Tibial artery (tissue), 4 donors: ENCODE results near the gene MYBBP1A.

Source experiments
- DNase-seq, 2 donors: peaks; one replicate each; pipeline ENCODE4 v3.0.0-alpha.2; 2019
- H3K27ac ChIP-seq, 2 donors: fragments of 200-600 bp; sonication (generic) in 1 of 2; 1 replicate in 1 of 2; 2 replicates in 1 of 2; pipeline ENCODE4 v1.5.1; 2018 to 2019; ENCODE audit warnings: mild to moderate bottlenecking in 1 of 2
- H3K27me3 ChIP-seq, 2 donors: fragments of 200-600 bp; sonication (generic) in 1 of 2; one replicate each; pipeline versions ENCODE4 v1.5.1 to v1.6.0; 2016 to 2019
- H3K36me3 ChIP-seq, 3 donors: fragments of 200-600 bp; sonication (generic) in 2 of 3; one replicate each; pipeline ENCODE4 v1.5.1; 2016 to 2019; ENCODE audit warnings: mild to moderate bottlenecking in 2 of 3
- H3K4me1 ChIP-seq, 4 donors: fragments of 200-600 bp; sonication (generic) in 2 of 4; 1 replicate in 3 of 4; 2 replicates in 1 of 4; pipeline ENCODE4 v1.5.1; 2016 to 2019
- H3K4me3 ChIP-seq, 2 donors: fragments of 200-600 bp; sonication (generic) in 1 of 2; 1 replicate in 1 of 2; 2 replicates in 1 of 2; pipeline ENCODE4 v1.5.1; 2018 to 2019; ENCODE audit warnings: mild to moderate bottlenecking in 2 of 2
- H3K9me3 ChIP-seq, 3 donors: fragments of 200-600 bp; sonication (generic) in 1 of 3; one replicate each; pipeline ENCODE4 v1.5.1; 2016 to 2019
- intact Hi-C: fragments of 100-400 bp; cut with DNase I; formaldehyde crosslinking; loops from one replicate; pipeline ENCODE4 v1.15.0; 2023; ENCODE audit warnings: low total_unique reads
- TF ChIP-seq, protein P1 (sequence below), 2 experiments: fragments of 200-600 bp in 1 of 2; fragments of 450-650 bp in 1 of 2; IDR thresholded peaks; one replicate each; pipeline ENCODE4 v1.5.1; 2017 to 2019; ENCODE audit warnings: antibody characterized with exemption in 2 of 2, mild to moderate bottlenecking in 1 of 2, moderate library complexity in 1 of 2

The MYBBP1A gene

DNA sequence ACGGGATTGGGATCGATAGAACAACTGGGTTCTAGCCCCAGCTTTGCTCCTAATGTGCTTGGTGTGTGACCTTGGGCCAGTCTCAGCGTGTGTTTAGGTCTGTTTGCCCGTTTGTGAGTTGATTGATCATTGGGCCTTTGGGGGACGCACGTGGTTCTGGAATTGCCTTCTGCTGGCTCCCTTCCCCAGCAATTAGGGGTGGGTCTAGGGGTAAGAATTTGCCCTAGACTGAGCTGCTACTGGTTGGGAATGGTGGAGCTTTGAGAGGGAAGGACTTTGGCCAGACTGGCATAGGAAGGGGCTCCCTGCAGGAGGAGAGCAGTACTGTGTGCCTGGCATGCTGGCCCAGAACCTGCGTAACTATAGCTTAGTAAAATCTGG lies 55.0 kb downstream of the MYBBP1A start:
- TF ChIP-seq, protein P1, sequence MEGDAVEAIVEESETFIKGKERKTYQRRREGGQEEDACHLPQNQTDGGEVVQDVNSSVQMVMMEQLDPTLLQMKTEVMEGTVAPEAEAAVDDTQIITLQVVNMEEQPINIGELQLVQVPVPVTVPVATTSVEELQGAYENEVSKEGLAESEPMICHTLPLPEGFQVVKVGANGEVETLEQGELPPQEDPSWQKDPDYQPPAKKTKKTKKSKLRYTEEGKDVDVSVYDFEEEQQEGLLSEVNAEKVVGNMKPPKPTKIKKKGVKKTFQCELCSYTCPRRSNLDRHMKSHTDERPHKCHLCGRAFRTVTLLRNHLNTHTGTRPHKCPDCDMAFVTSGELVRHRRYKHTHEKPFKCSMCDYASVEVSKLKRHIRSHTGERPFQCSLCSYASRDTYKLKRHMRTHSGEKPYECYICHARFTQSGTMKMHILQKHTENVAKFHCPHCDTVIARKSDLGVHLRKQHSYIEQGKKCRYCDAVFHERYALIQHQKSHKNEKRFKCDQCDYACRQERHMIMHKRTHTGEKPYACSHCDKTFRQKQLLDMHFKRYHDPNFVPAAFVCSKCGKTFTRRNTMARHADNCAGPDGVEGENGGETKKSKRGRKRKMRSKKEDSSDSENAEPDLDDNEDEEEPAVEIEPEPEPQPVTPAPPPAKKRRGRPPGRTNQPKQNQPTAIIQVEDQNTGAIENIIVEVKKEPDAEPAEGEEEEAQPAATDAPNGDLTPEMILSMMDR (IDR thresholded peaks at IDR 0.05) = no peak
- no peaks in the 10 kb centered on the region for H3K36me3 ChIP-seq
- peak overlapping the region; percentile 40 to 55 for H3K4me3 ChIP-seq
- peaks cover 0 to 35% of the 10 kb centered on the region in 2 donors for H3K27me3 ChIP-seq
- no peak overlapping the region for H3K27ac ChIP-seq
- peaks cover 0 to 41% (median 32%) of the 10 kb centered on the region in 4 donors for H3K4me1 ChIP-seq
- H3K9me3 ChIP-seq = no peaks in the 10 kb centered on the region
- no peak for DNase-seq
- intact Hi-C loops = no loop called here

DNA sequence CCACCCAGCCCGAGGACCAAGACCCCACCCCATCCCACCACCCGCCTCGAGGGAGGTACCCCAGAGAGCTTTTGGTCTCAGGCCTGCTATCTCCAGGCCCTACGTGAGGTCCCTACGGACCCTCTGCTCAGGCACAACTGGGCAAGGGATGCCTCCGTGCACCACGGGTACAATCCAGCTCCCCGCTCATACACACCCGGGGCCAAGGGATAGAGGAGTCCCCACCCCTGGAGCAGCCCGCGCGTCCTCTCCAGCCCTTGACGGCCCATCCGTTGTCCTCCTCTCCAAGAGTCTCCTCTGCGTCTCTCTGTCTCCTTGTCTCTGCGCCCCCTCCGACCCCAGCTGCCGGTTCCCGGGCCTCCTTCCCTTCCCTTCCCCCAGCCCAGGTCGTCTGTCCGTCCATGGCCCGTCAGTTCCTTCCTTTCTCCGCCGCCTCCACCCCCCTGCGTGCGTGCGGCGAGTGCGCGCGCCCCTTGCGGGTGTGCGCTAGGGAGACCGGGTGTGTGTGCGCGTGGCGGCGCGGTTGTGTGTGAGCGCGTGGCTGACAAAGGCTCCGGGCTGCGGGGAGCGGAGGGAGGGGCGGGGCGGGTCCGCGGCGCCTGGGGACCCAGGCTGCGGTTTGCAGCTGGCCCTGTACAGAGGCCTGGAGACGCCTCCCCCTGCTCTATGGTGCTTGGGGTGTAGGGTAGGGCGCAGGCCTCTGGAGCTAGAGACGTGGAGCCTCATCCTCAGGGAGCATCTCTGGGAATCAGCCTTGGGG lies 55.6 kb downstream of the MYBBP1A start:
- intact Hi-C loops = loop anchor here (5.0 kb wide), 1 partner anchor 53 kb away; no protein-coding TSS in a partner anchor
- Histone ChIP-seq H3K27ac (peak overlapping the region in 1 of 2 donors; percentile 7), H3K4me3 (peak overlapping the region; percentile 40 to 55), H3K27me3 (peaks cover 0 to 35% of the 10 kb centered on the region in 2 donors), H3K36me3 (no peaks in the 10 kb centered on the region), H3K9me3 (no peaks in the 10 kb centered on the region), H3K4me1 (peaks cover 0 to 41% (median 32%) of the 10 kb centered on the region in 4 donors)
- TF ChIP-seq, protein P1 (IDR thresholded peaks at IDR 0.05) = no peak
- DNase-seq = no peak

DNA sequence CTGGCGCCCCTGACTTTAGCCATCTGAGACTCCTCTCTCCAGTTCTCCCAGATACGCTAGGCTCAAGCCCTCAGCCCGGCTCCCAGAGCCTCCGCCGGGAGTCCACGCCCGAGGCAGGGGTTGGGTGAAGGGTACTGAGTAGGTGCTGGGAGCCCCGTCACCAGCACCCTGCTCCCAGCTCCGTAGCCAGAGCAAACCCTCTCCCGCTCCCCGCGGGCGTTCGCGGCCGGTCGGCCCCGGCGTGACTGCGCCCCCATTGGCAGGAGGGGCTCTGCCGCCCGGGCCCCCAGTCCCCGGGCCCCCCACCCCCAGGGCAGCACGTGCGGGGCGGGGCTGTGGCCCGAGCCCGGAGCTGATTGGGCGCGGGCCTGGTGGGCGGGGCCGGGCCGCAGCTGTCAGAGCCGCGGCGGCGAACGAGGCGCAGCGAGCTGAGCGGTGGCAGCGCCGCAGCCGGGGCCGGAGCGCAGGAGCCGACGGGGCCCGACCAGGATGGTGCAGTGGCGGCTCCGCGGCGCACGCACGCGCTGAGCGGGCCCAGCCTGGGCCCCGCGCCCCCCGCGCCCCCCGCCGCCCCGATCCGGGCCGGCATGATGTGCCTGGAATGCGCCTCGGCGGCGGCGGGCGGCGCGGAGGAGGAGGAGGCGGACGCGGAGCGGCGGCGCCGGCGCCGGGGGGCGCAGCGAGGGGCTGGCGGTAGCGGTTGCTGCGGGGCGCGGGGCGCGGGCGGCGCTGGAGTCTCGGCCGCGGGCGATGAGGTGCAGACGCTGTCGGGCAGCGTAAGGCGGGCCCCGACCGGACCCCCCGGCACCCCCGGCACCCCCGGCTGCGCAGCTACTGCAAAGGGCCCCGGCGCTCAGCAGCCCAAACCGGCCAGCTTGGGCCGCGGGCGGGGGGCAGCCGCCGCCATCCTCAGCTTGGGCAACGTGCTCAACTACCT lies 56.5 kb downstream of the MYBBP1A start, which contains the start of gene SPNS2:
Gene SPNS2, plus strand, starts transcription at position 421 of the 937 bp plus-strand sequence. Its CDS starts 167 bp downstream, at position 588.
- Histone ChIP-seq H3K36me3 (no peaks in the 10 kb centered on the region), H3K27ac (peak within 1 kb of the TSS; percentile 70 to 82), H3K9me3 (no peaks in the 10 kb centered on the region), H3K4me1 (peaks cover 0 to 41% (median 32%) of the 10 kb centered on the region in 4 donors), H3K4me3 (peak within 1 kb of the TSS; percentile 40 to 55), H3K27me3 (peaks cover 0 to 35% of the 10 kb centered on the region in 2 donors)
- peak; percentile 45 to 78 for DNase-seq
- TF ChIP-seq, protein P1 (IDR thresholded peaks at IDR 0.05) = no peak
- intact Hi-C loops = loop anchor here (5.0 kb wide), 1 partner anchor 54 kb away; no protein-coding TSS in a partner anchor

DNA sequence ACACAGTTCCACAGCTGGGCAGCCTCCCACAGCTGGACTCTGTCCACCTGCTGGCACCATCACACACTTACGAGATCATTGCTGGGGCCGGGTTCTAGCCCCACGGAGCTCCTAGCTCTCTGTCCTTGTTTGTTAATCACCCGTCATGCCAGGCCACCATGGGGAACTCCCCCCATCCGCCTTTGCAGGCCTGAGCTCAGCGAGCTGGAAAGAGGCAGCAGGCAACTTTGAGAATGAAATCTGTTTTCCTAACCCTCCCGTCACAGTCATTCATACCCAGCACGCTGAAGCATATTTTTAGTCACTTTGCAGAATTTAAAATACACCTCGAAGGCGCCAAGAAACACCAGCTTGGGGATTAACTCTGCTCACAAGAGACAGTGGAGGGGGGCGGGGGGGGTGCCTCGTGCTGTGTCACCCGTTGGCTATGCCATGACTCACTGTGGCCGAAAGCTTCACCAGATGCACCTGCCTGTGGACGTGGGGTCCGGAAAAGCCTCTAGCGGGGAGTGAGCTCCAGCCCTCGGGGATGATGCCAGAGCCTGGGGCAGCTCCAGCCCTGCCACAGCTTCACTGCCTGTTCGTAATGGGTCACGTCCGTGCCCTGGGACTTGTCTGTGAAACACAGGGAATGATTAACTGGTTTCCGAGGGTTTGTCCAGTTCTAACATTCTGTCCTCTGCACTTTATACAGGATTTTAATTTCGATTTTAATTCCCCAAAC lies 57.9 kb downstream of the MYBBP1A start:
- Histone ChIP-seq H3K27ac (peak overlapping the region; percentile 70 to 82), H3K9me3 (no peaks in the 10 kb centered on the region), H3K27me3 (peaks cover 0 to 23% of the 10 kb centered on the region in 2 donors), H3K4me3 (peak overlapping the region in 1 of 2 donors; percentile 55), H3K4me1 (peaks cover 0 to 41% (median 32%) of the 10 kb centered on the region in 4 donors), H3K36me3 (no peaks in the 10 kb centered on the region)
- intact Hi-C loops = loop anchor here (5.0 kb wide), 1 partner anchor 55 kb away; no protein-coding TSS in a partner anchor
- TF ChIP-seq, protein P1 (IDR thresholded peaks at IDR 0.05) = no peak
- peak in 1 of 2 donors; percentile 89 for DNase-seq
